ENCODE measurements around the gene ADAMTS17. TPM values are rescaled to one million over a fixed set of nuclear protein-coding genes. Genes with fewer than 3 reads are reported as not detected.

The ADAMTS17 gene
- polyA plus RNA-seq, 2 of the 4 experiments (the other 2 are of a cell fraction), result 0.05 TPM; not detected in 1

GRCh38 chr15:100337096-100338044 lies 4.4 kb downstream of the ADAMTS17 start:
- Histone ChIP-seq H3K4me3 (no peak overlapping the region), H3K9me3 (no peaks in the 10 kb centered on the region), H3K4me2 (no peak overlapping the region), H3K4me1 (peaks cover 4% of the 10 kb centered on the region; the same call in 1 of the 3 replicates), H3K27ac (no peak overlapping the region)
- TF ChIP-seq RNF2 (IDR thresholded peaks at IDR 0.05; ENCODE audit: borderline replicate concordance, low read depth) (no peak), NR3C1 (IDR thresholded peaks at IDR 0.05) (no peak), NFE2L2 (conservative IDR thresholded peaks at IDR 0.05; ENCODE audit: low read length) (no peak), ZFP36 (IDR thresholded peaks at IDR 0.05; ENCODE audit: borderline replicate concordance, partially characterized antibody) (no peak), JUN (IDR thresholded peaks at IDR 0.05) (no peak), NPAS2 (CRISPR knock-in tag; IDR thresholded peaks at IDR 0.05; ENCODE audit: borderline replicate concordance) (no peak), TFCP2L1 (CRISPR knock-in tag; IDR thresholded peaks at IDR 0.05) (no peak), FOSL2 (IDR thresholded peaks at IDR 0.05) (no peak), FOSL2 (CRISPR knock-in tag; IDR thresholded peaks at IDR 0.05) (no peak), MAFK (IDR thresholded peaks at IDR 0.05; ENCODE audit: partially characterized antibody) (no peak), ZSCAN20 (CRISPR knock-in tag; IDR thresholded peaks at IDR 0.05) (no peak)
- TF ChIP-seq, protein P1, sequence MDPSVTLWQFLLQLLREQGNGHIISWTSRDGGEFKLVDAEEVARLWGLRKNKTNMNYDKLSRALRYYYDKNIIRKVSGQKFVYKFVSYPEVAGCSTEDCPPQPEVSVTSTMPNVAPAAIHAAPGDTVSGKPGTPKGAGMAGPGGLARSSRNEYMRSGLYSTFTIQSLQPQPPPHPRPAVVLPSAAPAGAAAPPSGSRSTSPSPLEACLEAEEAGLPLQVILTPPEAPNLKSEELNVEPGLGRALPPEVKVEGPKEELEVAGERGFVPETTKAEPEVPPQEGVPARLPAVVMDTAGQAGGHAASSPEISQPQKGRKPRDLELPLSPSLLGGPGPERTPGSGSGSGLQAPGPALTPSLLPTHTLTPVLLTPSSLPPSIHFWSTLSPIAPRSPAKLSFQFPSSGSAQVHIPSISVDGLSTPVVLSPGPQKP (IDR thresholded peaks at IDR 0.05; ENCODE audit: low read depth, low read length), result no peak
- 33% methylated on average over 17 of the region's 17 CpGs for WGBS (ENCODE audit: missing lambda C conversion rate)
- no peak for FAIRE-seq
- ChIA-PET POLR2A (interaction anchor here (1.1 kb wide), 1 partner anchor 12 kb away, joined by 4 read pairs; no protein-coding TSS in a partner anchor), CTCF (interaction anchor here (0.6 to 9.8 kb wide), 8 partner anchors 10 to 537 kb away, joined by 3 to 167 read pairs (median 7); no protein-coding TSS in a partner anchor)
- ATAC-seq, result no peak
- DNase-seq (ENCODE audit: low read depth in 1 of 2, low spot score in 1 of 2), result no peak

DNA sequence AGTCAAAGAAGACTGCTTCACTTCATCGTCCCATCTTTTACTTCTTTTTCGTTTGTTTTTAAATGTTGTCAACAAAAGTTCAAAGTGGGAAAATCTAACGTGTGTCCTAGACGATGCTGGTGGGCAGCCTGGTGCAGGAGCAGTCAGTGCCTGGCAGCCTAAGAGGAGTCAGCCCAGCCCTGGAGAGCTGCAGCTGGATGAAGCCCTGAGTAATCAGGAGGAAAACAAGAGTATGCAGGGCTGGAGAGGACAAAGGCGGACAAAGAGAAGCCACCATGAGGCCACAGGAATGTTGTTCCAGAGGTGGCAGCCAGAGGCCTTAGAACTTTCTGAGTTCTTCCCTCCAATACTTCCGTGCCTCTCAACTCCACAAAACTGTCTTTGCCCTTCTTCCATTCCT lies 5.7 kb downstream of the ADAMTS17 start:
- no peak for FAIRE-seq
- H3K27ac ChIP-seq, result no peak overlapping the region
- H3K4me3 ChIP-seq, result no peak overlapping the region
- CTCF ChIA-PET, result interaction anchor here (6.3 to 9.8 kb wide), 2 partner anchors 13 to 47 kb away, joined by 37 to 167 read pairs; no protein-coding TSS in a partner anchor
- WGBS (ENCODE audit: missing lambda C conversion rate), result 29% methylated on average over 6 of the region's 6 CpGs
- no peaks in the 10 kb centered on the region for H3K9me3 ChIP-seq
- POLR2A ChIA-PET, result no interaction called here
- peaks cover 3% of the 10 kb centered on the region; the same call in 1 of the 3 replicates for H3K4me1 ChIP-seq
- H3K4me2 ChIP-seq, result no peak overlapping the region
- no peak for TF ChIP-seq ESRRA (IDR thresholded peaks at IDR 0.05; ENCODE audit: borderline replicate concordance, low read length)
- no peak for TF ChIP-seq RARB (CRISPR knock-in tag; IDR thresholded peaks at IDR 0.05)
- TF ChIP-seq EHF (CRISPR knock-in tag; IDR thresholded peaks at IDR 0.05), result no peak
- TF ChIP-seq SREBF2 (IDR thresholded peaks at IDR 0.05), result no peak
- TF ChIP-seq JUNB (IDR thresholded peaks at IDR 0.05), result no peak
- TF ChIP-seq NPAS2 (CRISPR knock-in tag; IDR thresholded peaks at IDR 0.05; ENCODE audit: borderline replicate concordance), result no peak
- TF ChIP-seq JUN (IDR thresholded peaks at IDR 0.05), result no peak
- TF ChIP-seq HOXB13 (CRISPR knock-in tag; IDR thresholded peaks at IDR 0.05; ENCODE audit: low read depth), result no peak
- no peak for DNase-seq (ENCODE audit: low read depth in 1 of 2, low spot score in 1 of 2)
- no peak for ATAC-seq

GRCh38 chr15:100335335-100335999 lies 6.3 kb downstream of the ADAMTS17 start:
- no peak overlapping the region for H3K4me3 ChIP-seq
- WGBS (ENCODE audit: missing lambda C conversion rate), result 29% methylated on average over 9 of the region's 9 CpGs
- H3K27ac ChIP-seq, result no peak overlapping the region
- H3K4me1 ChIP-seq, result no peaks in the 10 kb centered on the region
- ChIA-PET CTCF (interaction anchor here (6.3 to 9.8 kb wide), 2 partner anchors 13 to 48 kb away, joined by 37 to 167 read pairs; no protein-coding TSS in a partner anchor), POLR2A (no interaction called here)
- no peak overlapping the region for H3K4me2 ChIP-seq
- FAIRE-seq, result no peak
- DNase-seq (ENCODE audit: low read depth in 1 of 2, low spot score in 1 of 2), result no peak
- H3K9me3 ChIP-seq, result no peaks in the 10 kb centered on the region
- no peak for ATAC-seq
- TF ChIP-seq PHF8 (IDR thresholded peaks at IDR 0.05; ENCODE audit: borderline replicate concordance, low read depth), result no peak
- TF ChIP-seq, protein P2, sequence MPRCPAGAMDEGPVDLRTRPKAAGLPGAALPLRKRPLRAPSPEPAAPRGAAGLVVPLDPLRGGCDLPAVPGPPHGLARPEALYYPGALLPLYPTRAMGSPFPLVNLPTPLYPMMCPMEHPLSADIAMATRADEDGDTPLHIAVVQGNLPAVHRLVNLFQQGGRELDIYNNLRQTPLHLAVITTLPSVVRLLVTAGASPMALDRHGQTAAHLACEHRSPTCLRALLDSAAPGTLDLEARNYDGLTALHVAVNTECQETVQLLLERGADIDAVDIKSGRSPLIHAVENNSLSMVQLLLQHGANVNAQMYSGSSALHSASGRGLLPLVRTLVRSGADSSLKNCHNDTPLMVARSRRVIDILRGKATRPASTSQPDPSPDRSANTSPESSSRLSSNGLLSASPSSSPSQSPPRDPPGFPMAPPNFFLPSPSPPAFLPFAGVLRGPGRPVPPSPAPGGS (IDR thresholded peaks at IDR 0.05), result no peak
- TF ChIP-seq, protein P3, sequence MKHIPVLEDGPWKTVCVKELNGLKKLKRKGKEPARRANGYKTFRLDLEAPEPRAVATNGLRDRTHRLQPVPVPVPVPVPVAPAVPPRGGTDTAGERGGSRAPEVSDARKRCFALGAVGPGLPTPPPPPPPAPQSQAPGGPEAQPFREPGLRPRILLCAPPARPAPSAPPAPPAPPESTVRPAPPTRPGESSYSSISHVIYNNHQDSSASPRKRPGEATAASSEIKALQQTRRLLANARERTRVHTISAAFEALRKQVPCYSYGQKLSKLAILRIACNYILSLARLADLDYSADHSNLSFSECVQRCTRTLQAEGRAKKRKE (CRISPR knock-in tag; IDR thresholded peaks at IDR 0.05; ENCODE audit: low read depth), result no peak
- TF ChIP-seq, protein P1 (IDR thresholded peaks at IDR 0.05; ENCODE audit: low read depth, low read length), result no peak
- TF ChIP-seq EHMT2 (IDR thresholded peaks at IDR 0.05; ENCODE audit: low read depth), result no peak
- no peak for TF ChIP-seq RAD21 (conservative IDR thresholded peaks at IDR 0.05 in 1 of 2, IDR thresholded peaks at IDR 0.05 in 1 of 2)
- no peak for TF ChIP-seq CEBPB (IDR thresholded peaks at IDR 0.05)
- TF ChIP-seq RNF2 (IDR thresholded peaks at IDR 0.05; ENCODE audit: borderline replicate concordance, low read depth), result no peak
- no peak for TF ChIP-seq ZFP36 (IDR thresholded peaks at IDR 0.05; ENCODE audit: borderline replicate concordance, partially characterized antibody)
- no peak for TF ChIP-seq POLR2AphosphoS2 (conservative IDR thresholded peaks at IDR 0.05; ENCODE audit: low read length)
- TF ChIP-seq GATA3 (IDR thresholded peaks at IDR 0.05; ENCODE audit: borderline replicate concordance), result no peak

Data from A549 (cell line).